SK-N-SH (cell line): ENCODE results near the gene EFTUD2. TPM values are rescaled to one million over a fixed set of nuclear protein-coding genes. Genes with fewer than 3 reads are reported as not detected.

ENCODE experiments used
- CTCF ChIA-PET: fragments of 300-600, 350-600 bp; formaldehyde crosslinking; extraction: SDS; loops from one replicate; lab custom pipeline; 2021; lab: Yijun Ruan, JAX
- POLR2A ChIA-PET: fragments of 350-600 bp; sonication (Branson Sonifier 250); formaldehyde crosslinking; extraction: SDS; loops from one replicate; lab custom pipeline; 2020; ENCODE audit warnings: antibody characterized with exemption, inconsistent platforms; lab: Yijun Ruan, JAX
- DNase-seq: peaks from one replicate; pipeline ENCODE4 v3.0.0; 2012
- H2AFZ ChIP-seq: fragments of 200-600 bp; sonication (generic); 2 replicates; pipeline ENCODE4 v1.8.1; 2016; ENCODE audit warnings: antibody characterized with exemption, mild to moderate bottlenecking, low read depth
- H3F3A ChIP-seq: fragments of 200-600 bp; sonication (generic); replicated peaks from 2 replicates; pipeline ENCODE3; 2016; ENCODE audit warnings: antibody characterized with exemption, mild to moderate bottlenecking; ENCODE audit not compliant: insufficient read depth
- H3K27ac ChIP-seq, 2 experiments: fragments of 200-500 bp in 1 of 2; fragments of 200-600 bp in 1 of 2; sonication (Bioruptor generic) in 1 of 2; sonication (generic), shearing (Covaris generic) in 1 of 2; 2 replicates each; pipeline versions ENCODE4 v1.5.1 to v1.6.1; 2014 to 2016; ENCODE audit warnings: low read depth in 2 of 2, inconsistent platforms in 1 of 2, low read length in 1 of 2, mild to moderate bottlenecking in 1 of 2, mixed read lengths in 1 of 2
- H3K27me3 ChIP-seq: fragments of 200-600 bp; sonication (generic), shearing (Covaris generic); 2 replicates; pipeline ENCODE4 v1.6.1; 2016; ENCODE audit warnings: mixed run types; ENCODE audit not compliant: insufficient read depth
- H3K36me3 ChIP-seq, 2 experiments: fragments of 200-500 bp in 1 of 2; fragments of 200-600 bp in 1 of 2; sonication (Bioruptor generic) in 1 of 2; sonication (generic) in 1 of 2; replicated peaks in 1 of 2; 2 replicates each; pipeline versions ENCODE3 to v1.5.1; 2014 to 2016; ENCODE audit warnings: low read length in 1 of 2, mild to moderate bottlenecking in 1 of 2; ENCODE audit not compliant: insufficient read depth in 2 of 2, control insufficient read depth in 1 of 2
- H3K4me1 ChIP-seq, 2 experiments: fragments of 200-500 bp in 1 of 2; fragments of 200-600 bp in 1 of 2; sonication (Bioruptor generic) in 1 of 2; sonication (generic), shearing (Covaris generic) in 1 of 2; 2 replicates each; pipeline versions ENCODE4 v1.5.1 to v1.6.1; 2014 to 2016; ENCODE audit warnings: low read depth in 1 of 2, low read length in 1 of 2, mixed run types in 1 of 2; ENCODE audit not compliant: insufficient read depth in 2 of 2, control insufficient read depth in 1 of 2
- H3K4me2 ChIP-seq: fragments of 200-600 bp; sonication (generic), shearing (Covaris generic); 2 replicates; pipeline ENCODE4 v1.6.1; 2017; ENCODE audit warnings: mixed run types
- H3K4me3 ChIP-seq, 2 experiments: fragments of 200-500 bp in 1 of 2; fragments of 200-600 bp in 1 of 2; sonication (Bioruptor generic) in 1 of 2; sonication (generic), shearing (Covaris generic) in 1 of 2; 2 replicates each; pipeline versions ENCODE4 v1.5.1 to v1.8.1; 2014 to 2016; ENCODE audit warnings: low read depth in 2 of 2, inconsistent platforms in 1 of 2, low read length in 1 of 2, mild to moderate bottlenecking in 1 of 2, mixed read lengths in 1 of 2, moderate library complexity in 1 of 2
- H3K79me2 ChIP-seq: fragments of 200-600 bp; sonication (generic); 2 replicates; pipeline ENCODE4 v1.8.1; 2017; ENCODE audit warnings: mild to moderate bottlenecking; ENCODE audit not compliant: insufficient read depth
- H3K9ac ChIP-seq: fragments of 200-600 bp; sonication (generic); 2 replicates; pipeline ENCODE4 v1.6.1; 2017; ENCODE audit warnings: mixed run types
- H3K9me2 ChIP-seq: fragments of 200-600 bp; sonication (generic); 2 replicates; pipeline ENCODE4 v1.6.1; 2017; ENCODE audit warnings: mixed run types
- H3K9me3 ChIP-seq: fragments of 200-600 bp; sonication (generic); 2 replicates; pipeline ENCODE4 v1.6.1; 2017; ENCODE audit warnings: mixed run types, mild to moderate bottlenecking, moderate library complexity
- H4K20me1 ChIP-seq: fragments of 200-600 bp; sonication (generic); 2 replicates; pipeline ENCODE4 v1.6.1; 2017; ENCODE audit warnings: mild to moderate bottlenecking, mixed run types; ENCODE audit not compliant: insufficient read depth
- EZH2phosphoT487 ChIP-seq: fragments of 200-600 bp; sonication (generic); IDR thresholded peaks from 2 replicates; pipeline ENCODE4 v1.6.1; 2017; ENCODE audit warnings: low read depth, mixed run types, mild to moderate bottlenecking, antibody characterized with exemption, moderate library complexity, borderline replicate concordance
- FOSL2 ChIP-seq: IDR thresholded peaks from 2 replicates; pipeline ENCODE4 v1.4.0; 2012; ENCODE audit warnings: low read depth, mild to moderate bottlenecking, moderate library complexity, borderline replicate concordance
- FOXJ3 ChIP-seq: sonication (generic); formaldehyde crosslinking; IDR thresholded peaks from 2 replicates; pipeline ENCODE4 v1.5.1; 2020; ENCODE audit warnings: mild to moderate bottlenecking, missing genetic modification reagents
- GABPA ChIP-seq: IDR thresholded peaks from 2 replicates; pipeline ENCODE4 v1.4.0; 2012; ENCODE audit warnings: low read depth, mild to moderate bottlenecking
- RAD21 ChIP-seq: IDR thresholded peaks from 2 replicates; pipeline ENCODE4 v1.6.1; 2012; ENCODE audit warnings: mild to moderate bottlenecking, low read length
- REST ChIP-seq: IDR thresholded peaks from 2 replicates; pipeline ENCODE4 v1.6.1; 2012; ENCODE audit warnings: mild to moderate bottlenecking, low read depth, low read length, moderate library complexity
- TAF1 ChIP-seq: IDR thresholded peaks from 2 replicates; pipeline ENCODE4 v1.6.1; 2012; ENCODE audit warnings: low read depth, mild to moderate bottlenecking, low read length, moderate library complexity, borderline replicate concordance
- TCF12 ChIP-seq: IDR thresholded peaks from 2 replicates; pipeline ENCODE4 v1.4.0; 2012
- USF1 ChIP-seq: IDR thresholded peaks from 2 replicates; pipeline ENCODE4 v1.4.0; 2012; ENCODE audit warnings: low read depth, borderline replicate concordance
- YY1 ChIP-seq: IDR thresholded peaks from 2 replicates; pipeline ENCODE4 v1.4.0; 2012; ENCODE audit warnings: low read depth, mild to moderate bottlenecking
- WGBS: methylation state at CpG from one replicate; pipeline ENCODE4 v1.1.6; 2017; ENCODE audit warnings: low lambda C conversion rate; 5-methylcytosine and 5-hydroxymethylcytosine counted together
- polyA plus RNA-seq, 3 experiments: library from polyadenylated mRNA; depleted of rRNA; stranded (reverse); fragments of >200 nt; gene quantifications; 2 replicates each; pipeline ENCODE4 v1.2.3, GENCODE V29; 2012
- small RNA-seq, 7 experiments: library from RNA; depleted of rRNA; stranded (forward); fragments of <200 nt; gene quantifications; one replicate each; pipeline ENCODE3, GENCODE V24; 2012

The EFTUD2 gene
- polyA plus RNA-seq, 1 of the 3 experiments (the other 2 are of a cell fraction): 82.9 TPM

- no peaks in the 10 kb centered on the region for H3K9me2 ChIP-seq
- ChIA-PET POLR2A (no interaction called here), CTCF (interaction anchor here (7.0 kb wide), 1 partner anchor 25 kb away, joined by 37 read pairs; no protein-coding TSS in a partner anchor)
- H3K9ac ChIP-seq: no peak overlapping the region
- H3K27me3 ChIP-seq: no peaks in the 10 kb centered on the region
- no peak overlapping the region for H2AFZ ChIP-seq
- no peak overlapping the region for H3K4me3 ChIP-seq
- H3F3A ChIP-seq: peaks cover 10% of the 10 kb centered on the region
- no peak for DNase-seq
- H3K36me3 ChIP-seq: peaks cover 25 to 70% of the 10 kb centered on the region in 2 experiments
- 92% methylated on average over 10 of the region's 10 CpGs for WGBS
- H3K79me2 ChIP-seq: peaks cover 100% of the 10 kb centered on the region
- no peaks in the 10 kb centered on the region for H3K9me3 ChIP-seq
- H3K4me1 ChIP-seq: peaks cover 6 to 11% of the 10 kb centered on the region in 2 experiments; a peak in 3 of 4 replicates
- TF ChIP-seq TCF12 (peak; percentile 52; the same call in 1 of the 2 replicates), EZH2phosphoT487 (no peak)
- no peak overlapping the region for H3K4me2 ChIP-seq
- H4K20me1 ChIP-seq: peaks cover 25% of the 10 kb centered on the region
- no peak overlapping the region; a peak in 1 of 4 replicates for H3K27ac ChIP-seq
Measured at GRCh38 chr17:44804302-44805089, 94.7 kb downstream of the EFTUD2 start.

GRCh38 chr17:44801880-44802279 lies 97.4 kb downstream of the EFTUD2 start:
- no peak for DNase-seq
- H3K9me3 ChIP-seq: no peaks in the 10 kb centered on the region
- peaks cover 87% of the 10 kb centered on the region for H3K79me2 ChIP-seq
- peaks cover 0 to 6% of the 10 kb centered on the region in 2 experiments; a peak in 1 of 4 replicates for H3K4me1 ChIP-seq
- ChIA-PET CTCF (interaction anchor here (0.6 to 4.0 kb wide), 3 partner anchors 15 to 26 kb away, joined by 3 to 30 read pairs (median 6); no protein-coding TSS in a partner anchor), POLR2A (no interaction called here)
- H3K27ac ChIP-seq: no peak overlapping the region
- H3K4me2 ChIP-seq: no peak overlapping the region
- no peak overlapping the region for H2AFZ ChIP-seq
- peaks cover 14% of the 10 kb centered on the region for H3F3A ChIP-seq
- H3K27me3 ChIP-seq: no peaks in the 10 kb centered on the region
- H3K9ac ChIP-seq: no peak overlapping the region
- no peaks in the 10 kb centered on the region for H3K9me2 ChIP-seq
- WGBS: 96% methylated on average over 5 of the region's 5 CpGs
- H3K36me3 ChIP-seq: peaks cover 25 to 88% of the 10 kb centered on the region in 2 experiments
- H3K4me3 ChIP-seq: no peak overlapping the region
- H4K20me1 ChIP-seq: 0 out of 2 replicates have a peak, but pooled peaks cover 3% of the 10 kb centered on the region
- TF ChIP-seq GABPA: no peak
- TF ChIP-seq RAD21: no peak
- TF ChIP-seq FOXJ3 (CRISPR knock-in tag): no peak
- no peak for TF ChIP-seq YY1
- no peak for TF ChIP-seq TAF1
- no peak for TF ChIP-seq FOSL2
- no peak for TF ChIP-seq REST
- TF ChIP-seq USF1: no peak

Small RNAs within 50 kb of the gene (small RNA-seq; reads per million reads assigned to genes)
- 0 reads per million in 7 experiments for gene CCDC103
- gene MIR6783: 0 to 18.7 (median 3.4) reads per million in 7 experiments
- gene RN7SL405P: 0 reads per million in 7 experiments

Other genes starting within 250 kb of the EFTUD2 start
- gene MEIOC, start 243.0 kb downstream of the EFTUD2 start, polyA plus RNA-seq (2012; rRNA removed): 1.2 and 1.3 TPM in 2 replicates
- gene CCDC43, start 209.7 kb downstream of the EFTUD2 start, polyA plus RNA-seq (2012; rRNA removed): 6.4 and 8.9 TPM in 2 replicates
- gene DBF4B, start 190.8 kb downstream of the EFTUD2 start, polyA plus RNA-seq (2012; rRNA removed): 8.3 and 9.6 TPM in 2 replicates
- 1.8 and 2.5 TPM in 2 replicates for gene ADAM11, start 140.5 kb downstream of the EFTUD2 start, polyA plus RNA-seq (2012; rRNA removed)
- gene GJC1, start 69.2 kb downstream of the EFTUD2 start, polyA plus RNA-seq (2012; rRNA removed): 15.2 and 15.6 TPM in 2 replicates
- gene HIGD1B, start 51.6 kb downstream of the EFTUD2 start, polyA plus RNA-seq (2012; rRNA removed): not detected in 2 replicates
- 0.48 and 0.71 TPM in 2 replicates for gene GFAP, start 16.1 kb upstream of the EFTUD2 start, polyA plus RNA-seq (2012; rRNA removed)
- gene KIF18B, start 48.3 kb upstream of the EFTUD2 start, polyA plus RNA-seq (2012; rRNA removed): 12.6 and 14.7 TPM in 2 replicates
- 5.4 and 11.9 TPM in 2 replicates for gene C1QL1, start 68.9 kb upstream of the EFTUD2 start, polyA plus RNA-seq (2012; rRNA removed)
- gene DCAKD, start 152.2 kb upstream of the EFTUD2 start, polyA plus RNA-seq (2012; rRNA removed): 47.6 and 48.8 TPM in 2 replicates
- gene NMT1, start 161.9 kb upstream of the EFTUD2 start, polyA plus RNA-seq (2012; rRNA removed): 30.1 and 31.6 TPM in 2 replicates
- gene PLCD3, start 233.1 kb upstream of the EFTUD2 start, polyA plus RNA-seq (2012; rRNA removed): 51.7 and 59.7 TPM in 2 replicates
- 15.8 and 18.1 TPM in 2 replicates for gene ACBD4, start 236.2 kb upstream of the EFTUD2 start, polyA plus RNA-seq (2012; rRNA removed)
- gene HEXIM1, start 249.0 kb upstream of the EFTUD2 start, polyA plus RNA-seq (2012; rRNA removed): 16.1 and 20.7 TPM in 2 replicates